ENCODE data around the gene GP9. TPM values are rescaled to one million over a fixed set of nuclear protein-coding genes. Genes with fewer than 3 reads are reported as not detected.

The GP9 gene
- total RNA-seq, 1 donor from 2014 or later: not detected

DNA sequence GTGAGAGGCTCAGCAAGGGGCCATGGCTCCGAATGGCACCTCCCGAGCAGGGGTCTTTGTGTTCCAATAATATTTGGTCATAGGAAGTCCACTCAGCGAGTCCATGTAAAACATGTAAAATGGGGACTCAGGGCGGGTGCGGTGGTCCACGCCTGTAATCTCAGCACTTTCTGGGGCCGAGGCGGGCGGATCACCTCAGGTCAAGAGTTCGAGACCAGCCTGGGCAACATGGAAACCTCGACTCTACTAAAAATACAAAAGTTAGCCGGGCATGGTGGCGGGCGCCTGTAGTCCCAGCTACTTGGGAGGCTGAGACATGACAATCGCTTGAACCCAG, 33.1 kb upstream of the GP9 start:
- H3K9me3 Mint-ChIP-seq (ENCODE audit: unreplicated experiment): peaks cover 3% of the 10 kb centered on the region
- H3K27ac Mint-ChIP-seq (ENCODE audit: unreplicated experiment): no peak overlapping the region
- TF ChIP-seq, protein P1, sequence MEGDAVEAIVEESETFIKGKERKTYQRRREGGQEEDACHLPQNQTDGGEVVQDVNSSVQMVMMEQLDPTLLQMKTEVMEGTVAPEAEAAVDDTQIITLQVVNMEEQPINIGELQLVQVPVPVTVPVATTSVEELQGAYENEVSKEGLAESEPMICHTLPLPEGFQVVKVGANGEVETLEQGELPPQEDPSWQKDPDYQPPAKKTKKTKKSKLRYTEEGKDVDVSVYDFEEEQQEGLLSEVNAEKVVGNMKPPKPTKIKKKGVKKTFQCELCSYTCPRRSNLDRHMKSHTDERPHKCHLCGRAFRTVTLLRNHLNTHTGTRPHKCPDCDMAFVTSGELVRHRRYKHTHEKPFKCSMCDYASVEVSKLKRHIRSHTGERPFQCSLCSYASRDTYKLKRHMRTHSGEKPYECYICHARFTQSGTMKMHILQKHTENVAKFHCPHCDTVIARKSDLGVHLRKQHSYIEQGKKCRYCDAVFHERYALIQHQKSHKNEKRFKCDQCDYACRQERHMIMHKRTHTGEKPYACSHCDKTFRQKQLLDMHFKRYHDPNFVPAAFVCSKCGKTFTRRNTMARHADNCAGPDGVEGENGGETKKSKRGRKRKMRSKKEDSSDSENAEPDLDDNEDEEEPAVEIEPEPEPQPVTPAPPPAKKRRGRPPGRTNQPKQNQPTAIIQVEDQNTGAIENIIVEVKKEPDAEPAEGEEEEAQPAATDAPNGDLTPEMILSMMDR (IDR thresholded peaks at IDR 0.05; ENCODE audit: partially characterized antibody, unreplicated experiment): no peak
- H3K4me1 Mint-ChIP-seq (ENCODE audit: low read depth, unreplicated experiment): no peaks in the 10 kb centered on the region
- no peak for DNase-seq
- H3K36me3 Mint-ChIP-seq (ENCODE audit: unreplicated experiment): no peaks in the 10 kb centered on the region
- peaks cover 5% of the 10 kb centered on the region for H3K27me3 Mint-ChIP-seq (ENCODE audit: unreplicated experiment)
- no peak overlapping the region for H3K4me3 Mint-ChIP-seq (ENCODE audit: unreplicated experiment)

DNA sequence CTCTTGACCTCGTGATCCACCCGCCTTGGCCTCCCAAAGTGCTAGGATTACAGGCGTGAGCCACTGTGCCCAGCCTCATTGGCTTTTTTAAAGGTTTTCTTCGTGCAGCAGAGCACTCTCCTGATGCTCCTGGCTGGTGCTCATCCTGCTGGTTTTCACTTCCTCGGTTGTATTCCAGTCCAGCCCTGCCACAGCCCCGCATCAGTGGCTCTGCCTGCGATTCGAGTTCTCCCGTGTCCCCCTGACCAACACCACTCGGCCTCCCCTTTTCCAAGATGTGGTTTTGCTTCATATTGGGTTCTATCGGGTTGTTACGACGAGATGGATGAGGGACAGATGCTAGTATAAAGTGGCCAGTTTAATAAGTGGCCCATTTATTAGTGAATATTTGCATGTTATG, 31.7 kb upstream of the GP9 start:
- DNase-seq: no peak
- Mint-ChIP-seq H3K4me3 (ENCODE audit: unreplicated experiment) (no peak overlapping the region), H3K27me3 (ENCODE audit: unreplicated experiment) (peaks cover 5% of the 10 kb centered on the region), H3K4me1 (ENCODE audit: low read depth, unreplicated experiment) (no peaks in the 10 kb centered on the region), H3K9me3 (ENCODE audit: unreplicated experiment) (peaks cover 3% of the 10 kb centered on the region), H3K36me3 (ENCODE audit: unreplicated experiment) (no peaks in the 10 kb centered on the region), H3K27ac (ENCODE audit: unreplicated experiment) (no peak overlapping the region)
- TF ChIP-seq, protein P1 (IDR thresholded peaks at IDR 0.05; ENCODE audit: partially characterized antibody, unreplicated experiment): no peak

- no peaks in the 10 kb centered on the region for H3K36me3 Mint-ChIP-seq (ENCODE audit: unreplicated experiment)
- no peaks in the 10 kb centered on the region for H3K4me1 Mint-ChIP-seq (ENCODE audit: low read depth, unreplicated experiment)
- H3K27ac Mint-ChIP-seq (ENCODE audit: unreplicated experiment): no peak overlapping the region
- H3K4me3 Mint-ChIP-seq (ENCODE audit: unreplicated experiment): no peak overlapping the region
- no peak for DNase-seq
- peaks cover 3% of the 10 kb centered on the region for H3K9me3 Mint-ChIP-seq (ENCODE audit: unreplicated experiment)
- peaks cover 5% of the 10 kb centered on the region for H3K27me3 Mint-ChIP-seq (ENCODE audit: unreplicated experiment)
- TF ChIP-seq, protein P1 (IDR thresholded peaks at IDR 0.05; ENCODE audit: partially characterized antibody, unreplicated experiment): no peak
Measured at GRCh38 chr3:129030611-129031010, 30.0 kb upstream of the GP9 start.

DNA sequence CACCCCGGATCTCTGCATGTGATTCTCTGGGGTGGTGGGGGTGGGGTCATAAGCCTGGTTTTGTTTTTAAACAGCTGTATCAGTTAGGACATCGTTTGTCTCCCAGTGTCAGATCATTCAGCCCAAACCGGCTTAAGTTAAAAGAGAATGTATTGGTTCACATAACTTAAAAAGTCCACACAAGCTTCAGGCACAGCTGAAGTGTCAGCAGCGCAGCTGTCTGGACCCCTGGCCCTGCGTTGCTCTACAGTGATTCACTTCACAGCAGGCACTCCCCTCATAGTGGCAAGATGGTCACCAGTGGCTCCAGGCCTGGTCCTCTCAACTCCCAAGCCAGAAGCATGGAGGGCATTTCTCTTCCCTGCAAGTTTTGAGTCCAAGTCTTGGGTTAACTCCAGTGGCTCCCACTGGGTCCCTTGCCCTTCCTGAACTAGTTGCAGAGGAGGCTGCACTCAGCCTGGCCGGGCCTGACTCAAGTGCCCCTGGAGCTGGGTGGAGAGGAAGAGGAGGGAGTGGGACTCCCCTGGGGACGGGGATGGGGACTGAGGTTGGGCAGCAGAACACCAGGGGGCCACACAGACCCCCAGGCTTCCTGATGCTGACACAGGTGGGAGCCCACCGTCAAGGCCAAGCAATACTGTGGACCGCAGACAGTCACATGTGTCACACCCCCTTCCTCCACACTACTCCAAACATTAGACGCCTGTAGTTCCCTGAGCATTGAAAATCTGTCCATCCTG, 28.9 kb upstream of the GP9 start:
- H3K36me3 Mint-ChIP-seq (ENCODE audit: unreplicated experiment): no peaks in the 10 kb centered on the region
- H3K27ac Mint-ChIP-seq (ENCODE audit: unreplicated experiment): no peak overlapping the region
- DNase-seq: no peak
- no peak overlapping the region for H3K4me3 Mint-ChIP-seq (ENCODE audit: unreplicated experiment)
- no peaks in the 10 kb centered on the region for H3K4me1 Mint-ChIP-seq (ENCODE audit: low read depth, unreplicated experiment)
- H3K27me3 Mint-ChIP-seq (ENCODE audit: unreplicated experiment): no peaks in the 10 kb centered on the region
- TF ChIP-seq, protein P1 (IDR thresholded peaks at IDR 0.05; ENCODE audit: partially characterized antibody, unreplicated experiment): no peak
- H3K9me3 Mint-ChIP-seq (ENCODE audit: unreplicated experiment): peaks cover 3% of the 10 kb centered on the region

DNA sequence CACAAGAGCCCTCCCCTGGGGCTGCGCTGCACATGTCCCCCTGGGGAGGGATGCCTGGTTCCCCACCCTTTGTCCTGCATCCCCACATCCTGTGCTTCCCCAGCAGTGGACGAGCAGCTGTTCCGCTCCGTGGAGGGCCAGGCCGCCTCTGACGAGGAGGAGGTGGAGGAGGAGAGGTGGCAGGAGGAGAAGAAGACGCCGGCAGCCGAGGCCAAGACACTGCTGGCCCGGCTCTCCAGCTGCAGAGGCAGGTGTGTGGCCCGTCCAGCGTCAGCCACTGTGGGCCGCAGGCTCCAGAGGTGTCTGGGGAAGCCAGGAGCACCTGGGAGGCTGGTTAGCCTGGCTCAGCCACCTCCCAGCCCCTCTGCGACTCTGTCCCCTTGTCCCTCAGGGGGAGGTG, 27.9 kb upstream of the GP9 start:
- Mint-ChIP-seq H3K27ac (ENCODE audit: unreplicated experiment) (no peak overlapping the region), H3K4me3 (ENCODE audit: unreplicated experiment) (no peak overlapping the region), H3K27me3 (ENCODE audit: unreplicated experiment) (no peaks in the 10 kb centered on the region), H3K9me3 (ENCODE audit: unreplicated experiment) (peaks cover 3% of the 10 kb centered on the region), H3K4me1 (ENCODE audit: low read depth, unreplicated experiment) (no peaks in the 10 kb centered on the region), H3K36me3 (ENCODE audit: unreplicated experiment) (no peaks in the 10 kb centered on the region)
- TF ChIP-seq, protein P1 (IDR thresholded peaks at IDR 0.05; ENCODE audit: partially characterized antibody, unreplicated experiment): no peak
- no peak for DNase-seq
